Thyroid gland (tissue), 4 donors: ENCODE measurements around the gene SHANK3.
"Not testable (repeated sequence)": the region's sequence is repeated elsewhere in the genome, so short reads cannot be mapped to it uniquely, and the experiment has no call there.

Experiments
- CTCF ChIP-seq, 6 experiments: fragments of 200-600 bp in 3 of 6; fragments of 450-650 bp in 3 of 6; sonication (generic) in 3 of 6; IDR thresholded peaks; one replicate each; pipeline ENCODE4 v1.5.1; 2016 to 2019; ENCODE audit warnings: antibody characterized with exemption in 6 of 6, mild to moderate bottlenecking in 2 of 6, inconsistent platforms in 1 of 6, moderate library complexity in 1 of 6
- POLR2A ChIP-seq, 2 donors: fragments of 450-650 bp; IDR thresholded peaks; one replicate each; pipeline ENCODE4 v1.6.1; 2017; ENCODE audit warnings: antibody characterized with exemption in 2 of 2, mild to moderate bottlenecking in 2 of 2, moderate library complexity in 1 of 2

DNA sequence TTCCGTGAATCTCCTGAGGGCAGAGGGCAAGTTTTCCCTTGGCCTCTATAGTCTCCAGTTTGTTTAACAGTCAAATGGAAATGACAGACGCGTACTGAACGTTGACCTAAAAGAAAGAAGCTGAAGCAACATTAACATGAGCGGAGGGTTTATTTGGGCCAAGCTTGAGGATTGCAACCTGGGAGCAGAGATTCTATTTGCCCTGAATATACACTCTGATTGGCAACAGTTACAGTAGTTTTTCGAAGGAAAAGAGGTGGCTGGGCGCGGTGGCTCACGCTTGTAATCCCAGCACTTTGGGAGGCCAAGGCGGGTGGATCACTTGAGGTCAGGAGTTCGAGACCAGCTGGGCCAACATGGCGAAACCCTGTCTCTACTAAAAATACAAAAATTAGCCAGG, 32.3 kb upstream of the SHANK3 start:
- TF ChIP-seq CTCF, POLR2A (IDR thresholded peaks at IDR 0.05): not testable (repeated sequence)
